GM12878 (cell line): ENCODE data around the gene MGRN1. TPM values are rescaled to one million over a fixed set of nuclear protein-coding genes. Genes with fewer than 3 reads are reported as not detected.

Source experiments
- ATAC-seq: fragments of 200-7000 bp; cut with Tn5 transposase; 3 replicates; pipeline ENCODE4 v1.9.1; 2020; ENCODE audit warnings: mild to moderate bottlenecking, moderate library complexity
- BruUV-seq: library from RNA; stranded (reverse); fragments of 400-500 nt; replicated peaks from 2 replicates; lab custom pipeline; 2021; lab: Mats Ljungman, UMichigan
- CTCF ChIA-PET: fragments of 300-600 bp; sonication (Branson Sonifier 250); formaldehyde crosslinking; extraction: SDS; loops from one replicate; lab custom pipeline; 2021; ENCODE audit warnings: inconsistent platforms; lab: Yijun Ruan, JAX
- POLR2A ChIA-PET: fragments of 350-600 bp; formaldehyde crosslinking; extraction: SDS; loops from one replicate; lab custom pipeline; 2021; ENCODE audit warnings: inconsistent platforms; lab: Charles Lee
- RAD21 ChIA-PET: fragments of 300-600 bp; sonication (Branson Sonifier 250); formaldehyde crosslinking; loops from one replicate; lab custom pipeline; 2023; ENCODE audit warnings: antibody characterized with exemption; ENCODE audit not compliant: unreplicated experiment; lab: Charles Lee
- SMC1A ChIA-PET: fragments of 300-600 bp; sonication (Branson Sonifier 250); formaldehyde crosslinking; loops from one replicate; lab custom pipeline; 2023; ENCODE audit not compliant: unreplicated experiment, uncharacterized antibody; lab: Charles Lee
- DNase-seq: peaks from one replicate; pipeline ENCODE4 v3.0.0-alpha.2; 2011; ENCODE audit warnings: low read depth, low spot score
- FAIRE-seq: peaks from 3 replicates; lab custom pipeline; 2011; peaks lifted over from hg19 to GRCh38; lab: Jason Lieb, UNC
- H2AFZ ChIP-seq: 2 replicates; pipeline ENCODE4 v1.6.0; 2011; ENCODE audit warnings: low read depth, low read length, control low read depth; ENCODE audit not compliant: control insufficient read depth
- H3K27ac ChIP-seq: 2 replicates; pipeline ENCODE4 v1.5.1; 2011; ENCODE audit warnings: control low read depth; ENCODE audit not compliant: control insufficient read depth, insufficient read depth
- H3K27me3 ChIP-seq, 2 experiments: replicated peaks in 1 of 2; 2 replicates each; pipeline versions ENCODE4 v1.6.0 to v1.6.1; 2011; ENCODE audit warnings: low read length in 1 of 2; ENCODE audit not compliant: control insufficient read depth in 2 of 2, insufficient read depth in 2 of 2
- H3K36me3 ChIP-seq, 2 experiments: 2 replicates each; pipeline ENCODE4 v1.5.1; 2011; ENCODE audit warnings: low read length in 1 of 2; ENCODE audit not compliant: control insufficient read depth in 2 of 2, insufficient read depth in 2 of 2
- H3K4me1 ChIP-seq: 2 replicates; pipeline ENCODE4 v1.6.1; 2011; ENCODE audit warnings: mild to moderate bottlenecking, low read length, moderate library complexity, mixed read lengths; ENCODE audit not compliant: control insufficient read depth, insufficient read depth
- H3K4me2 ChIP-seq: 2 replicates; pipeline ENCODE4 v1.6.0; 2011; ENCODE audit warnings: control low read depth; ENCODE audit not compliant: control insufficient read depth, insufficient read depth
- H3K4me3 ChIP-seq: fragments of 200-600 bp; sonication (generic); 2 replicates; pipeline ENCODE4 v1.5.1; 2016
- H3K79me2 ChIP-seq: 2 replicates; pipeline ENCODE4 v1.6.0; 2011; ENCODE audit warnings: low read length; ENCODE audit not compliant: control insufficient read depth, insufficient read depth
- H3K9ac ChIP-seq: 2 replicates; pipeline ENCODE4 v1.8.0; 2011; ENCODE audit warnings: low read length, control low read depth, mixed read lengths; ENCODE audit not compliant: control insufficient read depth, insufficient read depth
- H3K9me3 ChIP-seq: replicated peaks from 3 replicates; pipeline ENCODE4 v1.5.1; 2011; ENCODE audit warnings: mild to moderate bottlenecking, low read length; ENCODE audit not compliant: control insufficient read depth, insufficient read depth
- H4K20me1 ChIP-seq: 2 replicates; pipeline ENCODE4 v1.6.0; 2011; ENCODE audit not compliant: control insufficient read depth, insufficient read depth
- BHLHE40 ChIP-seq, 2 experiments: fragments of 450-650 bp in 1 of 2; IDR thresholded peaks; 2 replicates each; pipeline ENCODE4 v1.6.1; 2011 to 2017; ENCODE audit warnings: low read depth in 2 of 2, borderline replicate concordance in 1 of 2, improper control_type of control experiment in 1 of 2, low read length in 1 of 2, mild to moderate bottlenecking in 1 of 2
- GABPA ChIP-seq: IDR thresholded peaks from 2 replicates; pipeline ENCODE4 v1.6.1; 2014; ENCODE audit warnings: antibody characterized with exemption, low read depth, mild to moderate bottlenecking, inconsistent platforms
- IKZF2 ChIP-seq, 2 experiments: fragments of 450-650 bp; IDR thresholded peaks; 2 replicates each; pipeline ENCODE4 v1.6.1; 2017; ENCODE audit warnings: mild to moderate bottlenecking in 2 of 2, moderate library complexity in 2 of 2
- KDM1A ChIP-seq: fragments of 200-600 bp; sonication (generic); IDR thresholded peaks from 2 replicates; pipeline ENCODE4 v1.6.1; 2016; ENCODE audit warnings: borderline replicate concordance
- PAX5 ChIP-seq: IDR thresholded peaks from 2 replicates; pipeline ENCODE4 v1.6.1; 2011; ENCODE audit warnings: low read depth, low read length, borderline replicate concordance
- POLR2A ChIP-seq: IDR thresholded peaks from 2 replicates; pipeline ENCODE4 v1.6.1; 2011; ENCODE audit warnings: low read depth, mild to moderate bottlenecking, low read length
- RB1 ChIP-seq: fragments of 450-650 bp; formaldehyde crosslinking; IDR thresholded peaks from 2 replicates; pipeline ENCODE4 v1.6.1; 2017; ENCODE audit warnings: mild to moderate bottlenecking, borderline replicate concordance
- RCOR1 ChIP-seq: conservative IDR thresholded peaks from 2 replicates; pipeline ENCODE4 v1.6.1; 2012; ENCODE audit warnings: low read depth, low read length, improper control_type of control experiment
- STAT3 ChIP-seq: IDR thresholded peaks from 2 replicates; pipeline ENCODE4 v1.6.1; 2011; ENCODE audit warnings: low read depth, low read length, improper control_type of control experiment
- YY1 ChIP-seq: IDR thresholded peaks from 2 replicates; pipeline ENCODE4 v1.6.1; 2011; ENCODE audit warnings: low read depth, mild to moderate bottlenecking, low read length
- ZNF384 ChIP-seq: IDR thresholded peaks from 2 replicates; pipeline ENCODE4 v1.6.1; 2012; ENCODE audit warnings: low read depth, mild to moderate bottlenecking, low read length, improper control_type of control experiment, borderline replicate concordance
- whole genome bisulfite sequencing: methylation state at CpG from one replicate; pipeline ENCODE4 v1.1.6; 2016; ENCODE audit warnings: low lambda C conversion rate; ENCODE audit not compliant: insufficient replicate concordance, insufficient coverage; ENCODE audit errors: missing lambda C conversion rate; 5-methylcytosine and 5-hydroxymethylcytosine counted together
- in situ Hi-C: fragments of 300-500 bp; cut with MboI; formaldehyde crosslinking; loops from 9 replicates; pipeline ENCODE4 v1.14.3; 2018; ENCODE audit warnings: mixed read lengths
- intact Hi-C: fragments of 100-400 bp; cut with micrococcal nuclease; formaldehyde crosslinking; loops from one replicate; pipeline ENCODE4 v1.14.2; 2022; ENCODE audit not compliant: unreplicated experiment
- polyA plus RNA-seq, 11 experiments: library from polyadenylated mRNA; depleted of rRNA in 4 of 11; unstranded in 6 of 11; stranded (reverse) in 5 of 11; fragments of >200 nt; fragmentation: Nextera tagmentation in 4 of 11; fragmentation: Illumina TruSeq in 1 of 11; extraction: Ambion mirVana in 4 of 11; extraction: Trizol in 1 of 11; gene quantifications; 1 replicate in 1 of 11; 2 replicates in 10 of 11; pipeline versions ENCODE4 v1.2.1 to v1.2.3, GENCODE V29; 2011 to 2016; ENCODE audit warnings: inconsistent platforms in 2 of 11, missing spikeins in 2 of 11, low read depth in 1 of 11
- total RNA-seq, 4 experiments: library from RNA; depleted of rRNA in 3 of 4; stranded (reverse); fragments of >200 nt in 3 of 4; fragmentation: Illumina TruSeq in 1 of 4; extraction: Trizol in 1 of 4; gene quantifications; 2 replicates each; pipeline versions ENCODE4 v1.2.1 to v1.2.3, GENCODE V29; 2013 to 2021
- TF ChIP-seq, protein P1 (sequence below): IDR thresholded peaks from 2 replicates; pipeline ENCODE4 v1.6.1; 2011; ENCODE audit warnings: low read depth, low read length, improper control_type of control experiment, borderline replicate concordance
- TF ChIP-seq, protein P2 (sequence below): fragments of 150-350 bp; IDR thresholded peaks from 2 replicates; pipeline ENCODE4 v1.6.1; 2014; ENCODE audit warnings: mild to moderate bottlenecking, low read depth, low read length
- TF ChIP-seq, protein P3 (sequence below), 3 experiments: IDR thresholded peaks in 2 of 3; conservative IDR thresholded peaks in 1 of 3; 2 replicates each; pipeline ENCODE4 v1.5.1; 2011; ENCODE audit warnings: low read depth in 3 of 3, low read length in 3 of 3, mild to moderate bottlenecking in 3 of 3, control low read depth in 2 of 3, moderate library complexity in 2 of 3, inconsistent platforms in 1 of 3, mixed read lengths in 1 of 3; ENCODE audit not compliant: control insufficient read depth in 2 of 3, insufficient read depth in 1 of 3; ENCODE audit errors: extremely low read depth in 1 of 3

MGRN1 gene
- total and polyA plus RNA-seq, 10 of the 15 experiments (the other 5 are each of a cell fraction or from before 2014, with no cell fraction given) = 0.35 to 86.7 (median 14.6) TPM

DNA sequence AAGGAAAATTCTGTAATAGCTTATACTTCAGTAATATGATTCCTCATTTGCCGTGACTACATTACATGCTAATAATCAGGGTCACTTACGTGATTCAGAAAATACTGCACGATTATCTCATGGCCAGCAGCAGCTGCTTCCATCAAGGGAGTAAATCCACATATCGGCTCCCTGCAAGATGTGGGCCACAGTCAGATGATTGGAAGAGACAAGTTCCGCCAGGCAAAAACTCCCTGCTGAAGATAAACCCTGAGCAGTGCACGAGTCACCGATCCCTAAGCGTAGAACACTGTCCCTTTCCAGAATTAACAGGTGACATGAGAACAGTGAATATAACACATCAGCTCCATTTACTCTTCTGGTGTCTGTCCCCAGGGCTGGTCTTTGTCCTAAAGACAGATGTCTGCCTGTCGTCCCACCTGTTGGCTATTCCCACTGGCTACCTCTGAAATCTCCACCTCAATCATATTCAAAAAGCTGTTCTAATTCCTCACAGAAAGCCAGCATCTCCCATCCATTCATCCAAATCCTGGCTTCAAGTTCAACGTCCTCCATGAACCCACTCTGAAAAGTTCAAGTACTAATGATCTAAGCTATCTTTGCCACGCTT is 100.1 kb downstream of the MGRN1 start:
- no peak overlapping the region for H3K9ac ChIP-seq
- DNase-seq (no peak), FAIRE-seq (no peak)
- no peak overlapping the region for H3K4me2 ChIP-seq
- in situ Hi-C loops = no loop called here
- no peak overlapping the region for H3K27ac ChIP-seq
- no TSS peak for BruUV-seq
- 96% methylated on average over 11 of the region's 11 CpGs for WGBS
- peaks cover 0 to 2% of the 10 kb centered on the region in 2 experiments; a peak in 3 of 4 replicates for H3K36me3 ChIP-seq
- H3K9me3 ChIP-seq = no peaks in the 10 kb centered on the region
- CTCF ChIA-PET = interaction anchor here (1.6 kb wide), 1 partner anchor 10 kb away, joined by 4 read pairs; the partner anchor contains the start of genes ANKS3 and DNAAF8
- RAD21 ChIA-PET = no interaction called here
- no peaks in the 10 kb centered on the region for H4K20me1 ChIP-seq
- H2AFZ ChIP-seq = no peak overlapping the region
- SMC1A ChIA-PET = no interaction called here
- H3K4me3 ChIP-seq = no peak overlapping the region
- no peaks in the 10 kb centered on the region for H3K4me1 ChIP-seq
- no peak for TF ChIP-seq BHLHE40 (IDR thresholded peaks at IDR 0.05; ENCODE audit: borderline replicate concordance in 1 of 2, low read depth in 2 of 2, low read length in 1 of 2)
- no peak for TF ChIP-seq GABPA
- no peak for TF ChIP-seq IKZF2 (IDR thresholded peaks at IDR 0.05)
- no peak for TF ChIP-seq PAX5
- no peak for TF ChIP-seq KDM1A
- TF ChIP-seq, all 136 proteins: peak for 0
- H3K27me3 ChIP-seq = no peaks in the 10 kb centered on the region
- intact Hi-C loops = no loop called here
- H3K79me2 ChIP-seq = no peaks in the 10 kb centered on the region
- no peak for ATAC-seq
- POLR2A ChIA-PET = no interaction called here

DNA sequence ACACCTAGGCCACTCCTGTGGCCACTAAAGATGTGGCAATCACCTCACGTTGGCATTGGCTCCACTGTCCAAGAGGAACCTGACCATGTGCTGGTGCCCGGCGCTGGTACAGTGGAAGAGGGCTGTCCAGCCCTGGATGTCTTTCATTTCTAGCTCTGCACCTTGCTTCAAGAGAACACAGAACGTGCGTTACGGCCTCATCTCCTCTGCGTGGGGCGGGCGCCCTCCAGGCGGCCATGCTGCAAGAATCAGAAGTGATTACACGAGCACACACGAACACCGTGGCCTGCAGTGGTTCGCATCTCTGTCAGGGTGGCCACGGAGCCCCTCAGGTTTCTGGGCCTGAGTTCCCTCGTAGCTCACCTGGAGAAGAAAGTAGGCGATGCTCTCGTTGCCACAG is 102.0 kb downstream of the MGRN1 start:
- H3K27ac ChIP-seq = no peak overlapping the region
- in situ Hi-C loops = no loop called here
- no peak for DNase-seq
- no peak overlapping the region for H3K4me3 ChIP-seq
- SMC1A ChIA-PET = no interaction called here
- ATAC-seq = no peak
- peaks cover 0 to 2% of the 10 kb centered on the region in 2 experiments; a peak in 3 of 4 replicates for H3K36me3 ChIP-seq
- CTCF ChIA-PET = no interaction called here
- H3K79me2 ChIP-seq = no peaks in the 10 kb centered on the region
- H3K9ac ChIP-seq = no peak overlapping the region
- POLR2A ChIA-PET = no interaction called here
- intact Hi-C loops = no loop called here
- no peak for FAIRE-seq
- H3K4me1 ChIP-seq = no peaks in the 10 kb centered on the region
- WGBS = 95% methylated on average over 18 of the region's 18 CpGs
- H3K4me2 ChIP-seq = no peak overlapping the region
- BruUV-seq = no TSS peak
- RAD21 ChIA-PET = no interaction called here
- H3K9me3 ChIP-seq = no peaks in the 10 kb centered on the region
- H3K27me3 ChIP-seq = no peaks in the 10 kb centered on the region
- no peaks in the 10 kb centered on the region for H4K20me1 ChIP-seq
- no peak overlapping the region for H2AFZ ChIP-seq
- TF ChIP-seq POLR2A (no peak), ZNF384 (no peak), RB1 (no peak), YY1 (no peak), STAT3 (no peak), RCOR1 (no peak)
- TF ChIP-seq, protein P1, sequence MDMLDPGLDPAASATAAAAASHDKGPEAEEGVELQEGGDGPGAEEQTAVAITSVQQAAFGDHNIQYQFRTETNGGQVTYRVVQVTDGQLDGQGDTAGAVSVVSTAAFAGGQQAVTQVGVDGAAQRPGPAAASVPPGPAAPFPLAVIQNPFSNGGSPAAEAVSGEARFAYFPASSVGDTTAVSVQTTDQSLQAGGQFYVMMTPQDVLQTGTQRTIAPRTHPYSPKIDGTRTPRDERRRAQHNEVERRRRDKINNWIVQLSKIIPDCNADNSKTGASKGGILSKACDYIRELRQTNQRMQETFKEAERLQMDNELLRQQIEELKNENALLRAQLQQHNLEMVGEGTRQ = no peak
- TF ChIP-seq, protein P2, sequence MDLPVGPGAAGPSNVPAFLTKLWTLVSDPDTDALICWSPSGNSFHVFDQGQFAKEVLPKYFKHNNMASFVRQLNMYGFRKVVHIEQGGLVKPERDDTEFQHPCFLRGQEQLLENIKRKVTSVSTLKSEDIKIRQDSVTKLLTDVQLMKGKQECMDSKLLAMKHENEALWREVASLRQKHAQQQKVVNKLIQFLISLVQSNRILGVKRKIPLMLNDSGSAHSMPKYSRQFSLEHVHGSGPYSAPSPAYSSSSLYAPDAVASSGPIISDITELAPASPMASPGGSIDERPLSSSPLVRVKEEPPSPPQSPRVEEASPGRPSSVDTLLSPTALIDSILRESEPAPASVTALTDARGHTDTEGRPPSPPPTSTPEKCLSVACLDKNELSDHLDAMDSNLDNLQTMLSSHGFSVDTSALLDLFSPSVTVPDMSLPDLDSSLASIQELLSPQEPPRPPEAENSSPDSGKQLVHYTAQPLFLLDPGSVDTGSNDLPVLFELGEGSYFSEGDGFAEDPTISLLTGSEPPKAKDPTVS = no peak
- TF ChIP-seq, protein P3, sequence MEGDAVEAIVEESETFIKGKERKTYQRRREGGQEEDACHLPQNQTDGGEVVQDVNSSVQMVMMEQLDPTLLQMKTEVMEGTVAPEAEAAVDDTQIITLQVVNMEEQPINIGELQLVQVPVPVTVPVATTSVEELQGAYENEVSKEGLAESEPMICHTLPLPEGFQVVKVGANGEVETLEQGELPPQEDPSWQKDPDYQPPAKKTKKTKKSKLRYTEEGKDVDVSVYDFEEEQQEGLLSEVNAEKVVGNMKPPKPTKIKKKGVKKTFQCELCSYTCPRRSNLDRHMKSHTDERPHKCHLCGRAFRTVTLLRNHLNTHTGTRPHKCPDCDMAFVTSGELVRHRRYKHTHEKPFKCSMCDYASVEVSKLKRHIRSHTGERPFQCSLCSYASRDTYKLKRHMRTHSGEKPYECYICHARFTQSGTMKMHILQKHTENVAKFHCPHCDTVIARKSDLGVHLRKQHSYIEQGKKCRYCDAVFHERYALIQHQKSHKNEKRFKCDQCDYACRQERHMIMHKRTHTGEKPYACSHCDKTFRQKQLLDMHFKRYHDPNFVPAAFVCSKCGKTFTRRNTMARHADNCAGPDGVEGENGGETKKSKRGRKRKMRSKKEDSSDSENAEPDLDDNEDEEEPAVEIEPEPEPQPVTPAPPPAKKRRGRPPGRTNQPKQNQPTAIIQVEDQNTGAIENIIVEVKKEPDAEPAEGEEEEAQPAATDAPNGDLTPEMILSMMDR (IDR thresholded peaks at IDR 0.05 in 2 of 3, conservative IDR thresholded peaks at IDR 0.05 in 1 of 3; ENCODE audit: control insufficient read depth in 2 of 3, extremely low read depth in 1 of 3, insufficient read depth in 1 of 3, low read depth in 3 of 3, low read length in 3 of 3) = no peak
